T-helper 1 cell treated with Interleukin-12 subunit alpha and Interleukin-12 subunit beta and Interleukin-4 antibody, amounts not matched to agents 30 ng/mL and 1 ng/mL, for 36 hours (primary cell): ENCODE data around the gene MRPS6. TPM values are rescaled to one million over a fixed set of nuclear protein-coding genes. Genes with fewer than 3 reads are reported as not detected.

Source experiments
- intact Hi-C: fragments of 100-400 bp; cut with micrococcal nuclease; formaldehyde crosslinking; loops from one replicate; pipeline ENCODE4 v1.15.1; 2024
- total RNA-seq: library from RNA; stranded (reverse); gene quantifications from 2 replicates; pipeline ENCODE4 v1.2.3, GENCODE V29; 2022

MRPS6 gene
- total RNA-seq, 1 donor from 2014 or later: 101 TPM

GRCh38 chr21:34065027-34065426, 8.4 kb upstream of the MRPS6 start:
- intact Hi-C loops: no loop called here

GRCh38 chr21:34071683-34072082, 1.7 kb upstream of the MRPS6 start:
- intact Hi-C loops: loop anchor here (2.0 kb wide), 1 partner anchor 121 kb away; no protein-coding TSS in a partner anchor

GRCh38 chr21:34072145-34073031, 990 bp upstream of the MRPS6 start:
- intact Hi-C loops: loop anchor here (1.0 to 2.0 kb wide), 5 partner anchors 40 to 125 kb away; no protein-coding TSS in a partner anchor

GRCh38 chr21:34073749-34074282, 438 bp downstream of the MRPS6 start:
- intact Hi-C loops: loop anchor here (1.0 to 2.0 kb wide), 7 partner anchors 42 to 432 kb away; partner anchors contain the start of gene ITSN1

- intact Hi-C loops: loop anchor here (1.0 to 5.0 kb wide), 4 partner anchors 150 to 543 kb away; partner anchors contain the start of genes ITSN1 and RCAN1
These were observed 1.1 kb downstream of the MRPS6 start for GRCh38 chr21:34074283-34075090.

GRCh38 chr21:34075091-34075425, 1.7 kb downstream of the MRPS6 start:
- intact Hi-C loops: loop anchor here (1.0 to 5.0 kb wide), 3 partner anchors 150 to 542 kb away; partner anchors contain the start of gene RCAN1

GRCh38 chr21:34075760-34076660, 2.6 kb downstream of the MRPS6 start:
- intact Hi-C loops: loop anchor here (1.0 to 5.0 kb wide), 3 partner anchors 151 to 541 kb away; partner anchors contain the start of gene RCAN1

GRCh38 chr21:34076835-34077234, 3.5 kb downstream of the MRPS6 start:
- intact Hi-C loops: loop anchor here (5.0 kb wide), 1 partner anchor 540 kb away; the partner anchor contains the start of gene RCAN1

GRCh38 chr21:34077888-34078287, 4.5 kb downstream of the MRPS6 start:
- intact Hi-C loops: loop anchor here (1.0 to 5.0 kb wide), 3 partner anchors 9 to 539 kb away; partner anchors contain the start of gene RCAN1

GRCh38 chr21:34078915-34079314, 5.5 kb downstream of the MRPS6 start:
- intact Hi-C loops: loop anchor here (1.0 to 5.0 kb wide), 3 partner anchors 8 to 538 kb away; partner anchors contain the start of gene RCAN1

GRCh38 chr21:34080710-34081109, 7.3 kb downstream of the MRPS6 start:
- intact Hi-C loops: no loop called here

GRCh38 chr21:34082769-34083168, 9.4 kb downstream of the MRPS6 start:
- intact Hi-C loops: no loop called here

GRCh38 chr21:34083357-34083756, 10.0 kb downstream of the MRPS6 start:
- intact Hi-C loops: no loop called here

- intact Hi-C loops: no loop called here
These were observed 11.8 kb downstream of the MRPS6 start for GRCh38 chr21:34085129-34085528.

- intact Hi-C loops: loop anchor here (1.0 kb wide), 1 partner anchor 9 kb away; no protein-coding TSS in a partner anchor
These were observed 13.5 kb downstream of the MRPS6 start for GRCh38 chr21:34086887-34087306.

GRCh38 chr21:34088752-34089151, 15.4 kb downstream of the MRPS6 start:
- intact Hi-C loops: no loop called here

- intact Hi-C loops: loop anchor here (2.0 kb wide), 1 partner anchor 38 kb away; no protein-coding TSS in a partner anchor
These were observed 17.7 kb downstream of the MRPS6 start for GRCh38 chr21:34091032-34091431.

GRCh38 chr21:34091607-34092006, 18.2 kb downstream of the MRPS6 start:
- intact Hi-C loops: loop anchor here (2.0 kb wide), 1 partner anchor 37 kb away; no protein-coding TSS in a partner anchor

GRCh38 chr21:34092262-34092921, 19.0 kb downstream of the MRPS6 start:
- intact Hi-C loops: no loop called here
